GM19455 (cell line): ENCODE measurements around the gene MINDY1.

ENCODE experiments used
- ATAC-seq: cut with Tn5 transposase; IDR thresholded peaks from one replicate; pipeline ENCODE4 v1.9.1; 2021; ENCODE audit not compliant: unreplicated experiment

The MINDY1 gene

DNA sequence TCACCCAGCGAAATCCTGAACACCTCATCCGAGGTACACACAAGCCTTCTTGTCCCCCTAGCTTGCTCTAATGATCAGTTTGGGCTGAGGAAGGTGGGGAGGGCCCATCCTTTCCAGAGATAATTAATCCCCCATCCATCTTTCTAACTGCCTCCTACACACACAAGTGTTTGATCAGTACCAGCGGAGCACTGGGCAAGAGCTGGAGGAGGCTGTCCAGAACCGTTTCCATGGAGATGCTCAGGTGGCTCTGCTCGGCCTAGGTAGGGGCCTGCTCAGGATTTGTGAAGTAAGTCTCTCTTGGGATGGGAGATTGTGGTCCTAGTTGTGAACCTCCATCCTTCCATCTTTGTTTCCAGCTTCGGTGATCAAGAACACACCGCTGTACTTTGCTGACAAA lies 18.8 kb downstream of the MINDY1 start:
- ATAC-seq, result no peak

DNA sequence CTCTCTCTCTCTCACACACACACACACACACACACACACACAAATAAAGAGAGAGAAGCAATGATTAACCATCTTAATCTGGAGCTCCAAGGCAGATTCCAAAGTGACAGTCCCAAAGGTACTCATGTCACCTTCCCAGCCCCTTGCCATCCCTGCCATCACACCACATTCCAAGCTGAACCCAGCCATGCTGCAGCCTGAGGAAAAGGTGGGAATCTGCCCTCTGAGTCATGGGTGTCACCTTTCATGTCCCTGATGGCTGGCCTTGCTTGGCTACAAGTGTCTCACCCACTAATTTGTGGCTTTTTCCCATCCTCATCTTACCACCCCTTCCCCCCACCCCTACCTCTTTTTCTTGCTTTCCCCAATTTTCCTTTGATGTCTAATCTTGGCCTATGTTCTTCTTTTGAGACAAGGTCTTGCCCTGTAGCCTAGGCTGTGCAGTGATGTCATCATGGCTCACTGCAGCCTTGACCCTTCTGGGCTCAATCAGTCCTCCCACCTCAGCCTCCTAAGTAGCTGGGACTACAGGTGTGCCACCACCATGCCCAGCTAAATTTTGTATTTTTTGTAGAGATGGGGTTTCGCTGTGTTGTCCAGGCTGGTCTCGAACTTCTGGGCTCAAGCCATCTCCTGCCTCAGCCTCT lies 21.4 kb downstream of the MINDY1 start:
- ATAC-seq, result no peak

DNA sequence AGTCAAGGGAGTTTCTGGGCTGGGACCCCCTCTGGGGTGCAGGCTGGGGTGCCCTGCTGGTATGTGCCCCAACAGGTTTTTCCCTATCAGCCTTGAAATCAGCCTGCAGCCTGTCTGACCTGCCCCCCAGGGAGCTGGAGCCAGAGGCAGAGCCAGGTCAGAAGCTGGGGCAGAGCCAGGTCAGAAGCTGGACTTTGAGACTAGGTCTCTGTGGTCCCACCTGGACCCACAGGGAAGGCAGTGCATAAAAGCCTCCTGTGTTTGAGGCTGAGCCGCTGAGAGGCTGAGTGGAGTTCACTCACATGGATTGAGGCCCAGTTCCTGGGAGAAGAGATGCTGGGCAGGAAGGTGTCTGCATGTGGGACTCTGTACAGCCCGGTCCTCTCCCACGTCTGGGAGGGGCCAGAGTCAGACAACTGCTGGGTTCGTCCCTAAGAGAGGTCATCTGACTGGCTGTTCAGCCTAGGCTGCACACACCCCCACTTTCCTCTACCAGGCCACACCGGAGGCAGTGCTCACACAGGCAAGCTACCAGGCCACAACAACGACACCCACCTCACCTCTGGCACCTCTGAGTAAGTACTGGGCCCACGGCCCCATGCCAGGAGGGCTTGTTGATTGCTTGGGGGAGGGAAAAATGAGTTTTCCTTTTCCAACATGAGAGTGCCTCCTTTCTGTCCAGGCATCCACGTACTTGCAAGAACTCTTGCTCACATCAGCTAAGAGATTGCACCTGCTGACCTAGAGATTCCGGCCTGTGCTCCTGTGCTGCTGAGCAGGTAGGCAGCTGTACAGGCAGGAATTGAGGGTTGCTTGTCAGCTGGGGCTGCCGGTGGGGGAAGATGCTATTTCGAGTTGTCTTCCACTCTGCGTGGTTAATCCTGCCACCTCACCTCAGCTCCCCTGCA lies 24.6 kb downstream of the MINDY1 start, which contains the start of gene ANXA9:
ANXA9 (plus strand) TSS at position 488 of the 908 bp plus-strand sequence. CDS start 814 bp downstream, outside the sequence.
- no peak for ATAC-seq

DNA sequence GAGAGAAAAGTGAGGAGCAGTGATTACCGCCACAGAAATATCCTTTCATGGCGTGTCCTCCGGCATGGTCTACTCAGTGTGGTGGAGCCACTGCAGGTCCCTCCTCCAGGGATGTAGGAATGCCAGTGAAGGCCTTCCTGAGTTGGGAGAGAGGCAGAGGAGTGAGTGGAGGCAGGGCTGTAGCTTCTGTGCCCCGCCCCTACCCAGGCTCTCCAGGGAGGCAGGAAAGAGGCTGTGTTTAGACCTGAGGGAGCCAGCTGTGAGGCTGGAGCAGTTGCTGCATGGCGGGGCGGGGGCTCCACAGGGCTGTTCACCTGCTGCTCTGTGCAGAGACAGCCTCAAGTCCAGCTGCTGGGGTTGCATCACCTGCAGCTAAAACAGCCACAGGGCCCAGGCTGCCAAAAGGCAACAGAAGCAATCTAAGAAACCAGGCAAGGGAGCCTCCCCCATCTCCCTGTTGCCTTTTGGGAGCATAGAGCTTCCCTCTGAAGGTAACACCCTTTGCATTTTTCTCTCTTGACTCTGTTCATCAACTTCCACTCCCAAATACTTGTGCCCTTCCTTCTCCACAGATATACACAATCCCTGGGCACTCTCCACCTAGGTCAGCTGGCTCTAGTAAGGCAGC lies 25.4 kb downstream of the MINDY1 start:
- ATAC-seq, result no peak

DNA sequence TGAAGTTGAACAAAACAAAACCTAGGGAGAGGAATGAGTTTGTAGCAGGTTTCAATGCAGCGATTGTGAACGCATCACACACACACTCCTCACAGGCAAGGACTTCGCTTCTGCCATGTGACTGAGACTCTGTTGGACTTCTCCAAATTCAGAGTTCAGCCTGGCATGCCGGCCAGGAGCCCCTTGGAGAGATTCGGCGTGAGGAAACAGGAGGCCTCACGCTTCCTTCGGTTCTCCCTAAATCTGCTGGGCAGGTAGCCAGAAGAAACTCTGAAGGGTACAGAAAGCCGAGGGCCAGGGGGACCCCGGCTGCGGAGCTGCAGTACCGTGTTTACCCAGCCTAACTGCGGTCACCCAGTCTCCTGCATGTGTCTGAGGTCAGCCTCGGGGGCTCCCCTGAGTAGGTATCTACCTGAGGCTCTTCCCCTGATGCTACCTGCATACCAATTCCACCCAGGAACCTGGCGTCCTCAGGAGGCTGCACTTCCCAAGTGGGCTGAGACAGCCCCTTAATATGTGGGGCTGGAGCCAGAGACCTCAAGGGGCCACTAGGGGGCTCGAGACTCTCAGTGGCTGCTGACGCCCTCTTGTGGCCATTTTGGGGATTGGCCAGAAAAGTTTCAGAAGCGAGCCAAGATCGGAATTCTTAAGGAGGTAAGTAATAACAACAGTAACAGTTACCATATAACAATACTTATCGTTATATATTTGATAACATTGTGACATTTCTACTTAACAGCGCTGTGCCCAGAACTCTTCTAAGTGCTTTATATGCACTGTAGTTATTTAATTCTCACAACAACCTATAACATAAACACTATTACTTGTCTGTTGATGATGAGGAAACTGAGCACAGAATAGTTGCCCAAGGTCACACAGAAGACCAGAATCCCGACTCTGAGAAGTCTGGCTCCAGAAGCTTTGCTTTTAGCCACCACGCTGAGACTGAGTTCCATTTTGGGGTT lies 27.3 kb downstream of the MINDY1 start:
- no peak for ATAC-seq

DNA sequence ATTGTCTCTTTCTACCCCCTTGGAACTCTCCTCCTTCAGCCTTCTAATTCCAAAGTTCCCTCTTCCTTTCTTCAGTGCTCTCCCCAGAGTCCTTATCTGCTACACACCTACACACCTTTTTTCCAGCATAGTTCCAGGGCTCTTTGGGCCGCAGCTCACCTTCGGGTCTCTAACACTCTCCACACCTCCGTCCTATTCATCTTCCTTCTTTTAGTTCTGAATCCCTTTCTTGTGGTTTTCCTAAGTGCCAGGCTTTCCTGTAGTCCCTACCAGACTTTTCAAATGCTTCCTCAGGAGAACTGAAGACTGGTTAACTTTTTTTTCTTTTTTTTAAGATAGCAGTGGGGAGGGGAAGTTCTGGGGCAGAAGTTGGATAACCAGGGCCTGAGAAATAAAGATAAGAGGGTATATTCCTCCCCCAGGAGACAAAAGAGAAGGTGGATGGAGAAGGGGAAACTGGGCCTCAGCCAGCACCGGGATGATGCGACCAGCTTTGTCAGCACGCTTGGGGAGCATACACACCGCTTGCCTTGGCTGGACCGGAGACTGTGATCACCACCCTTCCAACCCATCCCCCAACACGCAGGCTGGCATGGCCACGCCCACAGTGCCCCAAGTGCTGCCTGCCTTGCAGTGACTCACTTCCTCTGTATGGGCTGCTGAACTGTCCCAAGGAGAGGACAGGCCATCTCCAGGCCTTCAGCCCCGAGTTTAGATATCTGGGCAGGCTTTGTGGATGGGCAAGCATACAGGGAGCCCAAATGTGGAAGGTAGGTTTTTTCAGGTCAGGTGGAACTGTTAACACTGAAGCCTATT lies 29.6 kb downstream of the MINDY1 start:
- no peak for ATAC-seq

DNA sequence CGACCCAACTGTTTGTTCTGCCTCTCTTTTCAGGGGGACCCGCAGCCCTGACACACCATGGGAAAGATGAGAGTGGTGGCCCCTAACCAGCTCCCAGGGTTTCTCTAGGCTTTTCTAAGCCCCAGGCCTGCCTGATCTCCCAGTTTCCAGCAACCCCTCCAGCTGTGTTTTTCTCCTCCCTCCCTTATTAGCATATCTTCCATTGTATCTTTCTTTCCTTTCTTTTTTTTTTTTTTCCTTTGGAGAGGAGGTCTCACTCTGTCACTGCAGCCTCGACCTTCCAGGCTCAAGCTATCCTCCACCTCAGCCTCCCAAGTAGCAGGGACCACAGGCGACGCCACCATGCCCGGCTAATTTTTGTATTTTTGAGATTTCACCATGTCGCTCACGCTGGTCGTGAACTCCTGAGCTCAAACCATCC lies 30.3 kb downstream of the MINDY1 start:
- no peak for ATAC-seq

DNA sequence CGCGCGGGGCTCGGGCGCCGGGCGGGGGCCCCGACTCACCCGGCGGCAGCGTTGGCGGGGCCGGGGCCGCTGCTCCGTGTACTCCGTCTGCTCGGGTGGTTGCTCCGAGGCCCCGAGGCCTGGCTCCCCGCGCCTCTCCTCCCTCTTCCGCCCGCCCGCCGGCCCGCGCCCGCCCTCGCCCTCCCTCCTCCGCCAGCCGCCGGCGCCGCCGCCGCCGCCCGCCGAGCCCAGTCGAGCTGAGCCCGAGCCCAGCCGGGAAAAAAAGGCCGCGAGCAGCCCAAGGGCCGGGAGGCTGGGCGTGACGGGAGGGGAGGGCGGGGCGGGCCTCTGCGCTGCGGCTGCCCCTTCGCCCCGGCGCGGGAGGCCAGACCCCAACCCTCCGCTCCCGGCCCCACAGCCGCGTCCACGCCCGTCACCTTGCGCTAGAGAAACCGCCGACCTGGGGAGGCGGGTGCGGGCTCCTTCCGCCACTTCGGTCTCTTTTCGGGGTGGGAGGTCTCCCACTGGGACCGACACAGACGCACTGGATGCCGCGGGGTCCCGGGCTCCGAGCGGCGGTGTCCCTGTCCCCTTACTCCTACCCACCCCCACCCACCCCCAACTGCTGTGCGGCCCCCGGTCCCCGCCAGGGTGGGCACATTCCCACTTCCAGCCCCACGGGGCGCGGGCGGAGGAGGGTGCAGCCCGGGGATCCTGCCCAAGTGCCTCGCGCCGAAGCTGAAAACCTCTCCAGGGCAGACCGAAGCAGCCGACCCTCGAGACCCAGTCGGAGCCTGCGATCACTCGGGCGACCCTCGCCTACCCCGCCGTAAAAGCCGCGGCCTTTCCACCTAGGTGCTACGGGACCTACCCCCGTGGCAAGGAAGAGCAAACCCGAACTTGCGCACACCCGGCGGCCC lies 31.9 kb downstream of the MINDY1 start, which contains the start of gene CERS2:
CERS2 (minus strand) TSS at position 256 of the 899 bp plus-strand sequence. CDS start 5,745 bp downstream, outside the sequence.
- peak; percentile 55 for ATAC-seq

DNA sequence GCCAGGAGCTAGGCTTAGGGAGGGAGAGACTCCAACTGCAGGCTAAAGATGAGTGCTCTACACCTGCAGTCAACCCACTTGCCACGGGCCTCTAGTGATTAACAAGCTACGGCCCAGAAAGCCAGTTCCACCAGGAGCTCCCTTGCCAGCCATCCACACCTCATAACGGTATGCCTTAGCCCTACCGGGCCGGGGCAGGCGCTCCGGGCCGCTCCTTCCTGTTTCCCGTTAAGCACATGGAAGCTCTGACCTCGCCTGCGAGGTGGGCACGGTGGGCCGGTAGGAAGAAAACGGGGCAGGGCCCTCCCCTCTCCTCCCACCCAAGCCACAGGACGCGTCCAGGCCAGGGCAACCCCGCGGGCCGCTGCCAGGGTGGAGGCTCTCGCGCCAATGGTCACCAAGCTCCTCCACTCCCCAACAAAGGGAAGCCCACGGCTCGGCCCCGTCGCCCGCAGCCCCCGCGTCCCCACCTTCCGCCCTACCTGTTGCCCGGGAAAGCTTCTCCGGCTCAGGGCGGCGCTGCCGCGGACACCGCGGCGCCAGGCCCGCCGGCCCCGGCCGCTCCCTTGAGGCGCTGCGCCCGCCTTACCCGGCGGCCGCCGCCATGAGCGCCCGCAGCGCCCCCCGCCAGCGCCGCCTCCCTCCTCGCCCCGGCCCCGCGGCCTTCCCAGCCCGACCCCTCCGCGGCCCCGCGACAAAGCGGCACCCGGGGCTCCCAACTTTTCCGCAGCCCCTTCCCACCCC lies 32.7 kb downstream of the MINDY1 start:
- peak; percentile 32 for ATAC-seq

DNA sequence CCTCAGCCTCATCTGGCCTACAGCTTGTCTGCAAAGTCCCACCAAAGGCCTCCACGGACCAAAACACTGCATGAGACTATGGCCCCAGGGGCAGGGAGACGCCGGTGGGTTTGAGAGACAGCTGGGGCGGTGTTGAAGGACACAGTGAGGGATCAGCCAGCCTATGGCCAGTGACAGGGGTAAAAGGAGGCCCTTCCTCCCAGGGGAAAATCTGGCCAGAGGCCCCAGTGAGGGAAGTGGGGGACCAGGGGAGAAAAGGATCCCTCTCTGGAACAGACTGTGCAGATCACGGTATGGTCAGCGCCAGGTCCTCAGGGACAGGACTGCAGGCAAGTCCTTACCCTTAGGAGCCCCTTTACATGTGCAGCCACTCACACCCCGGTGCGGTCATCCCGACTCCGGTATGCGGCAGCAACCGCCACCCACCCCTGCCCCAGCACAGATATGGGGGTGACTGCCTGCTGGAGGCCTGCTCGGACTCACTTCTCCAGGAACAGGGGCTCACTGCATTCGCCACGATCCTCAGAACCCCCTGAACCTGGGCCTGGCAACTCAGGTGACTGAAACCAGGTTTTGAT lies 33.4 kb downstream of the MINDY1 start:
- no peak for ATAC-seq

DNA sequence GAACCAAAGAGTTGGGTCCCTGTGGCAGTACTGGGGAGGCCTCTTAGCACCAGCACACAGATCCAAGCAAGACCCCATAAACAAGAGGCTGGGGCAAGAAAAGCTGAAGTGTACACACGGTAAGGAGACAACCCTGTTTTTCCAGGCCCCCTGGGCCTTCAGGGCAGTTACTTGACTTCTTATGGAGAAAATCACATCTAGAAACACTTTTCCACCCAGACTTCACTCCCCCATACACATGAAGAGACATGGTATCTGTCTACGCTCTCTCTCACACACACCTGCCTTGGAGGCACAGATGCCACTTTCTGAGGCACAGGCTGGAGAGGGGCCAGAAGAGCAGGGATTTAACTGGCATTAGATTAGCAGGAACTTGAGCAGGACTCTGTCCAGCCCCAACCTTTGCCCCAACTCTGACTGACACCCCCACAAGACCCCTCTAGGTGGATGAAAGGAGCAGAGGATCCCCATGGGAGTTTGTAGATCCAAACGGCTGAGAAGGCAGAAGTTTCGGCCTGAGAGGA lies 34.2 kb downstream of the MINDY1 start:
- ATAC-seq, result no peak

DNA sequence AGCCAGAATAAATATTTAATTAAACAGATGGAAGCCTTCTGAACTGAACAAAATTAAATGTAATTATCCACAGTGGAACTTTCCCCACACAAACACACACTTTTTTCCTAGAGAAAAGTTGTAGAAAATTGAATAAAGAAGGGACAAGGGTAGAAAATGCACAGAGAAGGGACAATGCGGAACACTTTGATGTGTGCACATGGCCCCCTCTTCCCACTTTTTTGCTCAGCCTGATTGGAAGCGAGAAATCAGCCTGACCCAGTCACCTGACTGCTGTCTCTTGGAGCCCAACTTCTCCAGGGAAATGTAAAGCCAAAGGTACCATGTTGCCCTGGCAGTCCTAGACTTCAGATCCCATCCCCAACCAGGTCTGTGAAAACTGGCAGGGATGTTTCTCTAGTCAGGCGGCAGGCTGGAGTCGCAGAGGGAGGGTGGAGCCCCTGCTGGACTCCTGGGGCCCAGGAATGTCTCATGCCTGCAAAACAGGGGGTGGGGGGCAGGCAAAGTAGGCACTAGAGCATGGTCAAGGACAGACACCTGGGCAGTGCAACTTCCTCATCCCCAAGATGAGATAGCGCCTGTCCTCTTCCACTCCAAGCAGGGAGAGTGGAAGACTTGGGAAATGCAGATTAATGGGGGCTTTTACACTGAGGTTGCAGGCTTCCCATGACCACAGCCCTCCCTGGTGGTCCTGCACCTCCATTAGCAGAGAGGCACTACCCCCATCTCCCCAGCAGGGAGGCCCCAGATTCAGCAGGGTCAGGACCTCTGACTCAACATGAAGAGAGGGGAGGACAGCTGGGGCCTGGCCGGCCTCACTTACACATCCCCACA lies 34.9 kb downstream of the MINDY1 start:
- no peak for ATAC-seq

DNA sequence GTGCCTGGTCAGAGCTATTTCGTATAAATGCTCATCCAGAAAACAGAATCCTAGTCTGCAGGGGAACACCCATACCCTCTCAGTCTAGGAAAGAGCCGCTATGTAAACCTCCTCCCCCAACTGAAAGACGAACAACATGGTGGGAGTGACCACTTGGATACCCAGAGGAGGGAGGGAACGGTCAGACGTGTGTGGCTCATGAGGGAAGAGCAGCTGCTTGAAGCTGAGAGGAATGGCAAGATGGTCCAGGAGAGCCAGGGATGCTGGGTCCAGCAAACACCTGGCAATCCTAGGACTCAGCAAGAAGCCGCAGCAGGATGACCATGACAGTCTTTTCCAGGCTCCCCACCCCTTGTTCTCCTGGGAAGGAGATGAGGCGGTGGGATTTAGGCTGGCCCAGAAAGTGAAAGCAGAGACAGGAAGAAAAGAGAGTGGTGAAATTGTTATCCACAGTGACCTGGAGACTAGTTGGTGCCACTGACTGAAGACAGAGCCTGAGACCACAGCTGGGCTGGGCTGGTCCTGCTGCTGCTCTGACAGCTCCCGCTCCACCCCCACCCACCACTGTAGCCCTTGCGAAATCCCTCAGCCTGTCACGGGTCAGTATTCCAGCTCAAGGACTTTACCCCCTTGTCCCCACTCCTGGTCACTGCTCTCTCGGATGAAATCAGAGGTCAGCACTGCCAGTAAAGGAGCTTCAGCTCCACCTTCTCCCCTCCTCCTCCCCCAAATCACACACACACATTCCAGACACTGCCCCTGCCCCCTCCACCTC lies 35.7 kb downstream of the MINDY1 start:
- ATAC-seq, result no peak

DNA sequence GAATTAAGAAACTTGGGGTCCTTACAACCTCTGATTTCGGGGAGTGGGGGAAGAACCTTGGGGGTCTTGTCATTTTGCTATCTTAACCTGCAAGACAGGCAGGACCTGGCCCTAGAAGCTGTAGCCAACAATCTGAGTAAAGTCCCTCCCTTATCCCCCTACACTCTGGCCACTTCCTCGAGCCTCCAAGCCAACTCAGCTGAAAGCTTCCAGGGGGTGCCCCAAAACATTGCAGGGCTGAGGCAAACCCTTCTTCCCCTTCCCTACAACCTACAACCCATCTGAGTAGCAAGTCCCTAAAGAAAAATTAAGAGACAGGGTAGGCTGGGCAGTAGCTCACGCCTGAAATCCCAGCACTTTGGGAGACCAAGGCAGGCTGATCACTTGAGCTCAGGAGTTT lies 37.1 kb downstream of the MINDY1 start:
- no peak for ATAC-seq

DNA sequence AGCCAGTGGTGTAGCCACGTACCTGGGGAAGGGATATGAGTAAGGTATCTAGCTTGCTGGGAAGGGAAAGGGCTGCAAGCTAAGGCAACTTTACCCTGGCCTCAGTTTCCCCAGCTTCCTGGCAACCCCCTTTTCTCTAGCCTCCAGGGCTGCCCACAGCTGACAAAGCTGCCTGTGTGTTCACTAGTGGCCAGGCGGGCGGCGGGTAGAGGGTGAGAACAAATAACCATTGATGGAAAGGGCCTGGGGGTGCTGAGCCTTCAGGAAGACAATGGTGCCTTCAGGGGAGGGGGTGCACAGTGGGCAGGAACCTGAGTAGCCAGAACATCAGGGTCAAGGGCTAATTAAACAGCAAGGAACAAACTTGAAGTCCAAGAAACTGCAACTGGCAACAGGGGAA lies 38.2 kb downstream of the MINDY1 start:
- no peak for ATAC-seq

DNA sequence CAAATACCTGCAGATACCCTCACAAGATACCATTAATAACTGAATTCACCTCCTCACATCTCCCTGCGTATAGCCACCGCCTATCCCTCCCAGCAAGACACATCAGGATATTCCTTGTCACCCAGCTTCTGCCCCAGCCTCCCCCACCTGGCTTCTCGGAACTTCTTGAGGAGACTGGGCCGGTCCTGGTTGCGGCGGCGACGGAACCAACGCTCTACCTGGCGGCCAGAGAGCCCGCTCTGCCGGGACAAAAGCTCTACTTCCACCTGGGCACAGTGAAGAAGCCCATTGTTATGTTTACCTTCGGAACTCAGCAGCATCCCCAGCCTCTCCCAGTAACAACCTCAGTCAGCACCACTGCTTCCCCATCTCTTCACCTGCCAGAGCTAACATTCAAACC lies 38.8 kb downstream of the MINDY1 start:
- no peak for ATAC-seq
